SK-N-SH (cell line): ENCODE data around the gene WDR64. TPM values are rescaled to one million over a fixed set of nuclear protein-coding genes. Genes with fewer than 3 reads are reported as not detected.

Experiments used
- CTCF ChIA-PET: fragments of 300-600, 350-600 bp; formaldehyde crosslinking; extraction: SDS; loops from one replicate; lab custom pipeline; 2021; lab: Yijun Ruan, JAX
- POLR2A ChIA-PET: fragments of 350-600 bp; sonication (Branson Sonifier 250); formaldehyde crosslinking; extraction: SDS; loops from one replicate; lab custom pipeline; 2020; ENCODE audit warnings: antibody characterized with exemption, inconsistent platforms; lab: Yijun Ruan, JAX
- DNase-seq: peaks from one replicate; pipeline ENCODE4 v3.0.0; 2012
- H2AFZ ChIP-seq: fragments of 200-600 bp; sonication (generic); 2 replicates; pipeline ENCODE4 v1.8.1; 2016; ENCODE audit warnings: antibody characterized with exemption, mild to moderate bottlenecking, low read depth
- H3F3A ChIP-seq: fragments of 200-600 bp; sonication (generic); replicated peaks from 2 replicates; pipeline ENCODE3; 2016; ENCODE audit warnings: antibody characterized with exemption, mild to moderate bottlenecking; ENCODE audit not compliant: insufficient read depth
- H3K27ac ChIP-seq, 2 experiments: fragments of 200-500 bp in 1 of 2; fragments of 200-600 bp in 1 of 2; sonication (Bioruptor generic) in 1 of 2; sonication (generic), shearing (Covaris generic) in 1 of 2; 2 replicates each; pipeline versions ENCODE4 v1.5.1 to v1.6.1; 2014 to 2016; ENCODE audit warnings: low read depth in 2 of 2, inconsistent platforms in 1 of 2, low read length in 1 of 2, mild to moderate bottlenecking in 1 of 2, mixed read lengths in 1 of 2
- H3K27me3 ChIP-seq: fragments of 200-600 bp; sonication (generic), shearing (Covaris generic); 2 replicates; pipeline ENCODE4 v1.6.1; 2016; ENCODE audit warnings: mixed run types; ENCODE audit not compliant: insufficient read depth
- H3K36me3 ChIP-seq, 2 experiments: fragments of 200-500 bp in 1 of 2; fragments of 200-600 bp in 1 of 2; sonication (Bioruptor generic) in 1 of 2; sonication (generic) in 1 of 2; replicated peaks in 1 of 2; 2 replicates each; pipeline versions ENCODE3 to v1.5.1; 2014 to 2016; ENCODE audit warnings: low read length in 1 of 2, mild to moderate bottlenecking in 1 of 2; ENCODE audit not compliant: insufficient read depth in 2 of 2, control insufficient read depth in 1 of 2
- H3K4me1 ChIP-seq, 2 experiments: fragments of 200-500 bp in 1 of 2; fragments of 200-600 bp in 1 of 2; sonication (Bioruptor generic) in 1 of 2; sonication (generic), shearing (Covaris generic) in 1 of 2; 2 replicates each; pipeline versions ENCODE4 v1.5.1 to v1.6.1; 2014 to 2016; ENCODE audit warnings: low read depth in 1 of 2, low read length in 1 of 2, mixed run types in 1 of 2; ENCODE audit not compliant: insufficient read depth in 2 of 2, control insufficient read depth in 1 of 2
- H3K4me2 ChIP-seq: fragments of 200-600 bp; sonication (generic), shearing (Covaris generic); 2 replicates; pipeline ENCODE4 v1.6.1; 2017; ENCODE audit warnings: mixed run types
- H3K4me3 ChIP-seq, 2 experiments: fragments of 200-500 bp in 1 of 2; fragments of 200-600 bp in 1 of 2; sonication (Bioruptor generic) in 1 of 2; sonication (generic), shearing (Covaris generic) in 1 of 2; 2 replicates each; pipeline versions ENCODE4 v1.5.1 to v1.8.1; 2014 to 2016; ENCODE audit warnings: low read depth in 2 of 2, inconsistent platforms in 1 of 2, low read length in 1 of 2, mild to moderate bottlenecking in 1 of 2, mixed read lengths in 1 of 2, moderate library complexity in 1 of 2
- H3K79me2 ChIP-seq: fragments of 200-600 bp; sonication (generic); 2 replicates; pipeline ENCODE4 v1.8.1; 2017; ENCODE audit warnings: mild to moderate bottlenecking; ENCODE audit not compliant: insufficient read depth
- H3K9ac ChIP-seq: fragments of 200-600 bp; sonication (generic); 2 replicates; pipeline ENCODE4 v1.6.1; 2017; ENCODE audit warnings: mixed run types
- H3K9me2 ChIP-seq: fragments of 200-600 bp; sonication (generic); 2 replicates; pipeline ENCODE4 v1.6.1; 2017; ENCODE audit warnings: mixed run types
- H3K9me3 ChIP-seq: fragments of 200-600 bp; sonication (generic); 2 replicates; pipeline ENCODE4 v1.6.1; 2017; ENCODE audit warnings: mixed run types, mild to moderate bottlenecking, moderate library complexity
- H4K20me1 ChIP-seq: fragments of 200-600 bp; sonication (generic); 2 replicates; pipeline ENCODE4 v1.6.1; 2017; ENCODE audit warnings: mild to moderate bottlenecking, mixed run types; ENCODE audit not compliant: insufficient read depth
- EZH2phosphoT487 ChIP-seq: fragments of 200-600 bp; sonication (generic); IDR thresholded peaks from 2 replicates; pipeline ENCODE4 v1.6.1; 2017; ENCODE audit warnings: low read depth, mixed run types, mild to moderate bottlenecking, antibody characterized with exemption, moderate library complexity, borderline replicate concordance
- FOXJ3 ChIP-seq: sonication (generic); formaldehyde crosslinking; IDR thresholded peaks from 2 replicates; pipeline ENCODE4 v1.5.1; 2020; ENCODE audit warnings: mild to moderate bottlenecking, missing genetic modification reagents
- GATA2 ChIP-seq: sonication (generic); formaldehyde crosslinking; IDR thresholded peaks from 2 replicates; pipeline ENCODE4 v1.5.0; 2020; ENCODE audit warnings: mild to moderate bottlenecking, missing genetic modification reagents
- JUND ChIP-seq: IDR thresholded peaks from 2 replicates; pipeline ENCODE4 v1.4.0; 2012
- MXI1 ChIP-seq: IDR thresholded peaks from 2 replicates; pipeline ENCODE4 v1.6.1; 2012; ENCODE audit warnings: mild to moderate bottlenecking, low read depth, low read length, improper control_type of control experiment
- NFIC ChIP-seq: IDR thresholded peaks from 2 replicates; pipeline ENCODE4 v1.4.0; 2012; ENCODE audit warnings: borderline replicate concordance
- RAD21 ChIP-seq: IDR thresholded peaks from 2 replicates; pipeline ENCODE4 v1.6.1; 2012; ENCODE audit warnings: mild to moderate bottlenecking, low read length
- REST ChIP-seq: IDR thresholded peaks from 2 replicates; pipeline ENCODE4 v1.6.1; 2012; ENCODE audit warnings: mild to moderate bottlenecking, low read depth, low read length, moderate library complexity
- RFX5 ChIP-seq: IDR thresholded peaks from 2 replicates; pipeline ENCODE4 v1.6.1; 2012; ENCODE audit warnings: mild to moderate bottlenecking, improper control_type of control experiment, low read length
- RXRA ChIP-seq: IDR thresholded peaks from 2 replicates; pipeline ENCODE4 v1.4.0; 2012; ENCODE audit warnings: low read depth, mild to moderate bottlenecking, borderline replicate concordance
- SMC3 ChIP-seq: IDR thresholded peaks from 2 replicates; pipeline ENCODE4 v1.6.1; 2012; ENCODE audit warnings: low read depth, low read length, improper control_type of control experiment
- TAF1 ChIP-seq: IDR thresholded peaks from 2 replicates; pipeline ENCODE4 v1.6.1; 2012; ENCODE audit warnings: low read depth, mild to moderate bottlenecking, low read length, moderate library complexity, borderline replicate concordance
- TEAD4 ChIP-seq: IDR thresholded peaks from 2 replicates; pipeline ENCODE4 v1.4.0; 2012; ENCODE audit warnings: mild to moderate bottlenecking, borderline replicate concordance; ENCODE audit not compliant: insufficient read depth
- USF1 ChIP-seq: IDR thresholded peaks from 2 replicates; pipeline ENCODE4 v1.4.0; 2012; ENCODE audit warnings: low read depth, borderline replicate concordance
- USF2 ChIP-seq: fragments of 150-350 bp; IDR thresholded peaks from 2 replicates; pipeline ENCODE4 v1.6.1; 2017; ENCODE audit warnings: antibody characterized with exemption, low read length, low read depth, borderline replicate concordance
- whole genome bisulfite sequencing: methylation state at CpG from one replicate; pipeline ENCODE4 v1.1.6; 2017; ENCODE audit warnings: low lambda C conversion rate; 5-methylcytosine and 5-hydroxymethylcytosine counted together
- polyA plus RNA-seq, 3 experiments: library from polyadenylated mRNA; depleted of rRNA; stranded (reverse); fragments of >200 nt; gene quantifications; 2 replicates each; pipeline ENCODE4 v1.2.3, GENCODE V29; 2012
- TF ChIP-seq, protein P1 (sequence below): IDR thresholded peaks from 2 replicates; pipeline ENCODE4 v1.4.0; 2012; ENCODE audit warnings: low read depth

The WDR64 gene
- polyA plus RNA-seq, 1 of the 3 experiments (the other 2 are of a cell fraction): not detected

GRCh38 chr1:241677201-241677600, 25.1 kb downstream of the WDR64 start:
- H3K9me2 ChIP-seq: no peaks in the 10 kb centered on the region
- H3K27ac ChIP-seq: no peak overlapping the region
- H2AFZ ChIP-seq: no peak overlapping the region
- H4K20me1 ChIP-seq: no peaks in the 10 kb centered on the region
- H3K79me2 ChIP-seq: no peaks in the 10 kb centered on the region
- H3K27me3 ChIP-seq: no peaks in the 10 kb centered on the region
- peaks cover 0 to 2% of the 10 kb centered on the region in 2 experiments; a peak in 1 of 4 replicates for H3K4me1 ChIP-seq
- WGBS: 68% methylated on average over 5 of the region's 5 CpGs
- H3F3A ChIP-seq: no peaks in the 10 kb centered on the region
- CTCF ChIA-PET: interaction anchor here (1.2 kb wide), 1 partner anchor 72 kb away, joined by 3 read pairs; no protein-coding TSS in a partner anchor
- H3K4me3 ChIP-seq: no peak overlapping the region
- no peak overlapping the region for H3K4me2 ChIP-seq
- DNase-seq: no peak
- H3K9ac ChIP-seq: no peak overlapping the region
- TF ChIP-seq TAF1 (no peak), RFX5 (no peak), MXI1 (no peak), EZH2phosphoT487 (no peak), FOXJ3 (no peak), JUND (no peak), USF2 (no peak), USF1 (no peak), NFIC (no peak), SMC3 (no peak), TEAD4 (no peak), RAD21 (no peak), GATA2 (CRISPR knock-in tag) (no peak), RXRA (no peak), REST (no peak)
- TF ChIP-seq, protein P1, sequence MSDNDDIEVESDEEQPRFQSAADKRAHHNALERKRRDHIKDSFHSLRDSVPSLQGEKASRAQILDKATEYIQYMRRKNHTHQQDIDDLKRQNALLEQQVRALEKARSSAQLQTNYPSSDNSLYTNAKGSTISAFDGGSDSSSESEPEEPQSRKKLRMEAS: no peak
- TF ChIP-seq, all 33 proteins: peak for 0
- POLR2A ChIA-PET: no interaction called here
- H3K9me3 ChIP-seq: no peaks in the 10 kb centered on the region
- H3K36me3 ChIP-seq: no peaks in the 10 kb centered on the region
